Stimulated activated CD8-positive, alpha-beta memory T cell treated with anti-CD3 and anti-CD28 coated beads, Interleukin-4, amount 100 ng/mL, for 48 hours (primary cell): Measurements from ENCODE around the gene CCL5.
A peak's percentile ranks its signal among the peaks of the same experiment; 100 is the strongest.

Experiments
- DNase-seq: peaks from one replicate; pipeline ENCODE4 v3.0.0-alpha.2; 2020

Gene CCL5

GRCh38 chr17:35879773-35880654, at the start of gene CCL5:
Gene CCL5, minus strand, starts transcription at chr17:35880360.
- DNase-seq: peak; percentile 66

DNA sequence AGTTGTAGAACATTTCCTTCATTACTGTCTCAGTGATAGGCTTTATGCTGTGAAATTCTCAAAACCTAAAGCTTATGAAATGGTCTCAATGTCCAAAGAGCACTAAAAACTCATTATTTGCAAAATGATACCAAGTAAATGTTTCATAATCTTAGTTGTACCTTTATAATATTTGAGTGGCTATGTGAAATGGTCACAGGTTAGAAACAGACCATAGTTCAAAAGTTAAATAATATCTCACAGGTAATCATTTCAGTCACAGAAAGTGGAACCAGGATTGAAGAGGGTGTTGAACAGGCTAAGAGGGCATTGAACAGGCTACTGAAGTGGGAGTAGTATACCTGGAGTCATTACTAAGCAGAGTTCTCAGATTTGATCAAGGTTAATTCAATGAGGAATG, 47.6 kb upstream of the CCL5 start:
- DNase-seq: no peak

GRCh38 chr17:35923609-35924114, 43.5 kb upstream of the CCL5 start:
- DNase-seq: no peak

DNA sequence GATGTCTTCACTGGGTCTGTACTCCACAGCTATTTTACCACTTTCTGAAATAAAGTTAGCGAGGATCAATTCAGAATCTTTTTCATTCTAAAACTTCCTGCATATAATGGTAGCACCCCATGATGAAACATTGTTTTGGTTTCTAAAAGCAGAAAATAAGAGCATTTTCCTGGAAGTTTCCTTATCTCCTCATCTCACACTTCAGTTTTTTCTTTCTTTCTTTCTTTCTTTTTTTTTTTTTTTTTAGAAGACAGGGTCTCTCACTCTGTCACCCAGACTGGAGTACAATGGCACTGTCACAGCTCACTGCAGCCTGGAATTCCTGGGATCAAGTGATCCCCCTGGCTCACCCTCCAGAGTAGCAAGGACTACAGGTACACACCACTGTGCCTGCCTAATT, 40.1 kb upstream of the CCL5 start:
- DNase-seq: no peak

GRCh38 chr17:35918665-35919064, 38.5 kb upstream of the CCL5 start:
- DNase-seq: no peak

DNA sequence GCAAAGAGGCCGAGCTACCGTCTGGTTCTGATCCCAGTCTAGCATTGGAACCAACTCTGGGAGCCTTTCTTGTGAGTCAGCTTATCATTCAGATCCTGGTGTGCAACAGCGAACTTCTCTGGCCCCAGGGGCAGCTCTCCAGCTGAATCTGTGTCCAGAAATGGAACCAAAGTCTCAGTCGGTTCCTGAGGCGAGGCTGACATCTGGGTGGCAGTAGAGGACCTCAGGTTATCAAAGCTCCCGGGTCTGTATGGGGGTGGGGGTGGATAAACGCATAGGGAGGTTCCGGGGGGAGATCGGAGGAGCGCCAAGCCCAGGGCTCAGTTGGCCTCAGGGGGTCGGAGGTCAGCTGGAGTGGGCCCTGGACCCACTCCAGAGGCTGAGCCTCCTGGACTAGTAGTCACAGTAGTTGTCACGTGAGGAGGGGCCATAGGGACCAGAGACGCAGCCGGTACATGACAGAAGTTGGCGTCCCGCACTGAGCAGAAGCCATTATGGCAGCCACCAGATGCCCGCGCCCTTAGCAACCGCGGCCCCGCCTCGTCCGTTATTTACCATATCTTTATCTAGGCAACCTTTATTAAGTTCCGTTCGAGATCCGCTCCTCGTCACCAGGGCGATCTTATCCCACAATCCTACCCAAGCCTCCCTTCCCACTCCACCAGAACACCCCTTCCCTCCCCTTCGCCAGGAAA, 37.5 kb upstream of the CCL5 start:
- DNase-seq: no peak

DNA sequence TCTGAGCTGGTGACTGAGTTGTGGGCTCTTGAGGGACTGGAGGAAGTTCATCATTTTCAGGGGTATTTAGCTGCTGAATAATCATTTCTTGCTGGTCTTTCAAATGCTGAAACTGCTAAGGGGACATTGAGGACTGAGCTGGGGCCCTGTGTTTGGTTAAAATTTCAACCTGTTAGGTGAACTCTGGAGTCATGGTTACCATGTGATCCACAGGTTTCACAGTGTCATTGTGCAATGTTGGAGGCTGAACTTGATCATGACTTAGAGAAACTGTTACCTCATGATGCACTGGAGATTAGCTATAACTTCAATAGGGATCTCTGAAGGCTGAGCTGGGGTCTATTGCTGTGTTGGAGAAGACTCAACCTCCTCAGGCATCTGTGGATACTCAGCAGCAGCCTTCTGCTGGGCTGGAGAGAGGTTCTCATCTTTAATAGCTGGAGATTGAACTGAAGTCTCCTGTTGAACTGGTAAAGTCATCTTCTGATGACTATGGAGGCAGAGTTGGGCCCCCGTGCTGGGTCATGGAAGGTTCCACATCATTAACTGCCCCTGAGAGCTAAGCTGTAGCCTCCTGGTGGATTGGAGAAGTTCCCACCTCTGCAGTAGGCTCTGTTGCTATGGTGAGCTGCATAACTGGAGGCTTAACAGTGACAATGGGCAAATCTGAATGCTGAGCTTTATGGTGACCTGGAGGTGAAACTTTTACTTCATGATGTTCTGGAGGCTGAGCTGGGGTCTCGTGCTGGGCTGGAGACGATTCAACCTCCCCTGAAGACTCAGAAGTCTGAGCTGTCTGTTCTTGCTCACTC, 35.2 kb upstream of the CCL5 start:
- no peak for DNase-seq

DNA sequence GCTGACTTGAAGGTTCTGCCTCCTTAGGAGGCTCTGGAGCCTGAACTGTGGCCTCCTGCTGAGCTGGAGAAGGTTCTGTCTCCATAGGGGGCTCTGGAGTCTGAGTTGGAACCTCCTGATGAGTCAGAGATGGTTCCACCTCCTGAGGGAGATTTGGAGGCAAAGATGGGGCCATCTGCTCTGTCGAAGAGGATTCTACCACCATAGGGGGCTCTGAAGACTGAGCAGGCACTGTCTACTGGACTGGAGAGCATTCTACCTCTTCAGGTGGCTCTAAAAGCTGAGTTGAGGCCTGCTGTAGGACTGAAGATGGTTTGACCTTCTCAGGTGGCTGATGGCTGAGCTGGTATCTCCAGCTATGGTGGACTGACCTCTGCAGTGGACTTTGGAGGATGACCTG, 34.2 kb upstream of the CCL5 start:
- no peak for DNase-seq

GRCh38 chr17:35913609-35914008, 33.4 kb upstream of the CCL5 start:
- DNase-seq: no peak

DNA sequence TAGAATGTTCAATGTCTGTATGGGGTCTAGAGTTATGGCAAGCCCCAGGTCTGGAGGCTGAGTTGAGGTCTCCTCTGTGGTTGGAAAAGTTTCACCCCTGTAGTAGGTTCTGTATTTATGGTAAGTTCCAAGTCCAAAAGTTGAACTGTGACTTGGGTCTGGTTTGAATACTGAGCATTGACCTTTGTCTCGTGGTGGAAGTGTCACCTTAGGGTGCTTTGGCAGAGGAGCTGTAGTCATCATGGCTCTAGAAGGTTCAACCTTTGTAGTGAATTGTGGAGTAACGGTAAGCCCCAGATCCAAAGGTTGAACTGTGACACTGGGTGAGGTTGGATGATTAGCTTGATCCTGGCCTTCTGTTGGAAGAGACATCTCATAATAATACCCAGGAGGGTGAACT, 32.8 kb upstream of the CCL5 start:
- DNase-seq: no peak

- DNase-seq: no peak
Observed at GRCh38 chr17:35912339-35912912, 32.3 kb upstream of the CCL5 start.

DNA sequence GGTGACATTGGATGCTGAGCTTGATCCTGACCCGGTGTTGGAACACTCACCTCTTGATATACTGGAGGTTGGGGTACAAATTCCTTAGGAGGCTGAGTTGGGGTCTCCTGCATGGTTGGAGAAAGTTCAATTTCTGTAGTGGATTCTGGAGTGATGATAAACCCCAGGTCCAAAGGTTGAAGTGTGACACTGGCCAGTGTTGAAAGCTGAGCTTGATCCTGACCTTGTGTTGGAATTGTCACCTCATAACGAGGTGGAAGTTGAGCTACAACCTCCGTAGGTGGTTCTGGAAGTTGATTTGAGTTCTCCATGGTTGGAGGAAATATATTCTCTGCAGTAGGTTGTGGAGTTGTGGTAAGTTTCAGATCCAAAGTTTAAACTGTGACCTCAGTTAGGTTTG, 29.2 kb upstream of the CCL5 start:
- no peak for DNase-seq

DNA sequence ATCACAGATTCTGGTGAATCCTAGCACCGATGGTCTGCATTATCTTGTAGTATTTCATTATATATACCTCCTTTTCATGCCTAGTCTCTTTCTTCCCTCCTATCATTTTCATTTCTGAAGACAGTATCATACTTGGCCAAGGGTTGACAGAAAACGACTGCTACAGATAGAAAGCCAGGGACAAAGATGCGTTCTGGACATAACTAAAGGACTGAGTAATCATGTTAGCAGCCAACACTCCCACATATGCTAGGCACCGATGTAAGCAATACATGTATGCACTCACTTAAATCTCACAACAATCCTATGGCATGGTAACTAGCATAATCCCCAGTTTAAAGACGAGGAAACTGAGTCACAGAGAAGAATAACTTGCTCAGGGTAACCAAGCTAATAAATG, 27.5 kb upstream of the CCL5 start:
- DNase-seq: no peak

- DNase-seq: no peak
Observed at GRCh38 chr17:35906926-35907637, 26.9 kb upstream of the CCL5 start.

- DNase-seq: no peak
Observed at GRCh38 chr17:35906191-35906925, 26.2 kb upstream of the CCL5 start.

GRCh38 chr17:35903451-35903850, 23.3 kb upstream of the CCL5 start:
- no peak for DNase-seq

DNA sequence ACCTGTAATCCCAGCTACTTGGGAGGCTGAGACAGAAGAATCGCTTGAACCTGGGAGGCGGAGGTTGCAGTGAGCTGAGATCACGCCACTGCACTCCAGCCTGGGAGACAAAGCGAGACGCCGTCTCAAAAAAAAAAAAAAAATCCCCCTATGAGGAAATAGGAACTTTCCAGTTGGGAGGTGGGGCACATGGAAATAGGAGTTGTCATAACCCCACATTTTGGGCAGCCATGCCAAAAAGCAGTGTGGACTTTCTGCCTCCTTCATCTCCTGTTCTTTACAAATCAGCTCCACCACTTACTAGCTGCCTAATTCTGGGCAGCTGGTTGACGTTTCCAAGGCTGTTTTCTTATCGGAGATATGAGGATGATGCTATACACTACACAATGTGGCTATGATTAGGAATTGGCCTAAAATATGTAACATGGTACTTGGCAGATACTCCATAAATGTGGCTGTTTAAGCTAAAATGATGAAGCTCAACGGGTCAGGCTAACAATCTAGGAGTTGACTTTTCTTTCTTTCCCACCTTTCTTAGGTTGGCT, 21.5 kb upstream of the CCL5 start:
- DNase-seq: no peak

DNA sequence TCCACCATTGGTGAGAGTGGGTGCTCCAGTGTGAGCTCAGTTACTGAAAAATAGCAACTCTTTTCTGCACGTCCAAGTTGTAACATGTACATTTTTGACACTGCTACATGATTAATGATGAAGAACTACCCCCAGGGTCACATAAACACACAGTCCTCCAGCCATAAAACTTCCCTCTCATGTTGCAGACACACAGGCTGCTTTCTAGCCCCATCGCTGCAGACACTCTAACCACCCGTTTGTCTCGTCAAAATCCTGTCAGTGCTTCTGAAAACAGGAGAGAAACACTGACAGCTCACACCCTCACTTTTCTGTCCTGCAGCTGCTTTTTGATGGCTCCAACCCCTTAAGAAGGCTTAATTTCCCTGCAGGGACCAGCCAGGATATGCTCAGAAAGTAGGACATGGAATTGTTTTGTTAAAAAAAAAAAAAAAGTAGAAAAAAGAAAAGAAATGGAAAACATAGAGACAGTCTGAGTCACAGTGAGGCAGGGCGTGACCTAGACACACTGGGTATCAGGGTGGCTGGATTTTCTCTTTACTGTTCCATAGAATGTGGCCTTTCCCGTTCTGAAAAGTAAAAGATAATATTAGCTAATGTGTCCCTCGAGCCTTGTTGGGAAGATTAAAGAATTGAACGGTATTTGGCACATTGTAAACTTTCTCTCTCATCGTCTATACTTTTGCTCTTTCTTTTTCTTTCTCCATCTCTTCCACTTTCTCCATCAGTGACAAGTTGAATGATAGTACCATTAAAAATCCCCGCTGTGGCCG, 20.7 kb upstream of the CCL5 start:
- DNase-seq: no peak

DNA sequence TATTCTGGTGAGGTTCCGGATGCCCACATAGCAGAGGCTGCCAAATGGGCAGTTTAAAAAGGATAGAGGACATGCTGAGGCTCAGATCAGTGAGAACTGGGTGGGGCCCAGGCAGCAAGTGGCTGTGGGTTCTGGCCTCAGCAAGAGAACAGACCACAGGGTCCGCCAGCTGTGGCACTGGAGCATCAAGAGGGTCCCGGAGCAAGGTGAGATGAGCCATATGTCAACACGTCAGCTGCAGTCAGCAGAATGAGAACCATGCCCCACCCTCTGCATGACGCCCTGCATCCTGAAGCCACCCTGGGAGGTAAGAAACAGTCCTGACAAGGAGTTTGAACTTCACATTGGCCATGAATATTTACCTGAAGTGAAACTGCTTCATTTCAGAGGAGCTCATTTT, 20.1 kb upstream of the CCL5 start:
- peak; percentile 40 for DNase-seq

DNA sequence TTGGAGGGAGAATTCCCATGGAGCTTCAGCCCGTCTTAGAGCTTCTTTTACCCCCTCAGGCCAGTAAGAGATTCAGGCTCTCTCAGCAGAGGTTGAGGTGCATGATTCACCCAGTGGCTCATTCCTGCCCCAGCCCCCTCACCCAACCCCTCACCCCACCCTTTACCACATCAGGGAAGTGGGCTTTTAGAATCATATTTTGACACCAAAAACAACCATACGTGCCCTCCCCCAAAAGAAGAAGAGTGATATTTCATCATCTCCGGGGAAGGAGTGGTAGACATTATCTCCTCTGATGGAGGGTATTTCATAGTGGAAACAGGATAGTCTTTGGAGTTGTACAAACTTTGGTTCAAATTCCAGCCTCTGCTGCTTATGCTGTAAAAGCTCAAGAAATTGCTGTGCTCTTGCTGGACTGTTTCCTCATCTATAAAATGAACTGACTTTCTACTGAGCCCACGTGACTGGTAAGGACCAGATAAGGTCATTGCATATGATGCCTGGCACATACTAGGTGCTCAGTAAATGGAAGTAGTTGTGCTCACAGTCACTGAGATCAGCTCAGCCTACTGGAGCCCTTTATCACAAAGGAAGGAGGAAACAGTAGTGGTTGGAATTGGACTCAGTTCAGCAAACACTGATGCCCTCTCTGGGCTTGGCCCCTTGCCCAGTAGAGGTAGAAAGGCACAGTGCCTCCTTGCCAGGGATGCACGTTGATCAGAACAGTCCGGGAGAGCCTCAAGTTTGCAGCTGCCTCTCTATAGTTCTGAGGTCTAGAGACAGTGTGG, 18.3 kb upstream of the CCL5 start:
- DNase-seq: peak; percentile 63
